ENCODE data around the gene IL21R.
A peak's percentile ranks its signal among the peaks of the same experiment; 100 is the strongest.

Gene IL21R

GRCh38 chr16:27401768-27402568 is at the start of gene IL21R:
Gene IL21R, plus strand, starts transcription at chr16:27402174. Its CDS starts 27,898 bp downstream, at chr16:27430072.
- DNase-seq (ENCODE audit: low spot score) = peak; percentile 88

- no peak for DNase-seq (ENCODE audit: low spot score)
These were observed 48.1 kb upstream of the IL21R start for GRCh38 chr16:27353853-27354252.

GRCh38 chr16:27355610-27356009 is 46.4 kb upstream of the IL21R start:
- no peak for DNase-seq (ENCODE audit: low spot score)

GRCh38 chr16:27356794-27357193 is 45.2 kb upstream of the IL21R start:
- no peak for DNase-seq (ENCODE audit: low spot score)

GRCh38 chr16:27359051-27359450 is 42.9 kb upstream of the IL21R start:
- DNase-seq (ENCODE audit: low spot score) = no peak

GRCh38 chr16:27359615-27360014 is 42.4 kb upstream of the IL21R start:
- no peak for DNase-seq (ENCODE audit: low spot score)

- DNase-seq (ENCODE audit: low spot score) = no peak
These were observed 40.0 kb upstream of the IL21R start for GRCh38 chr16:27361987-27362386.

- DNase-seq (ENCODE audit: low spot score) = no peak
These were observed 39.3 kb upstream of the IL21R start for GRCh38 chr16:27362570-27363245.

GRCh38 chr16:27363246-27363632 is 38.7 kb upstream of the IL21R start:
- no peak for DNase-seq (ENCODE audit: low spot score)

- no peak for DNase-seq (ENCODE audit: low spot score)
These were observed 38.2 kb upstream of the IL21R start for GRCh38 chr16:27363797-27364196.

GRCh38 chr16:27364493-27365141 is 37.4 kb upstream of the IL21R start:
- no peak for DNase-seq (ENCODE audit: low spot score)

- DNase-seq (ENCODE audit: low spot score) = peak; percentile 60
These were observed 36.6 kb upstream of the IL21R start for GRCh38 chr16:27365142-27366089.

- no peak for DNase-seq (ENCODE audit: low spot score)
These were observed 35.1 kb upstream of the IL21R start for GRCh38 chr16:27366687-27367460.

GRCh38 chr16:27367461-27368357 is 34.3 kb upstream of the IL21R start:
- peak; percentile 77 for DNase-seq (ENCODE audit: low spot score)

GRCh38 chr16:27368358-27368722 is 33.6 kb upstream of the IL21R start:
- DNase-seq (ENCODE audit: low spot score) = no peak

GRCh38 chr16:27369806-27370205 is 32.2 kb upstream of the IL21R start:
- DNase-seq (ENCODE audit: low spot score) = no peak

GRCh38 chr16:27370318-27370717 is 31.7 kb upstream of the IL21R start:
- no peak for DNase-seq (ENCODE audit: low spot score)

- no peak for DNase-seq (ENCODE audit: low spot score)
These were observed 28.7 kb upstream of the IL21R start for GRCh38 chr16:27373312-27373711.

- no peak for DNase-seq (ENCODE audit: low spot score)
These were observed 27.7 kb upstream of the IL21R start for GRCh38 chr16:27374221-27374803.

Data from kidney capillary endothelial cell (primary cell).